ENCODE results near the gene TOMM7. TPM values are rescaled to one million over a fixed set of nuclear protein-coding genes. Genes with fewer than 3 reads are reported as not detected.

Gene TOMM7
- polyA plus RNA-seq, 2 of the 4 experiments (the other 2 are of a cell fraction) = 526 to 685 TPM

GRCh38 chr7:22810843-22811242 lies 11.8 kb downstream of the TOMM7 start:
- no peak for ATAC-seq
- Histone ChIP-seq H3K4me2 (no peak overlapping the region), H3K4me3 (no peak overlapping the region), H3K9me3 (no peaks in the 10 kb centered on the region), H3K27ac (no peak overlapping the region), H3K4me1 (peaks cover 15% of the 10 kb centered on the region)
- 100% methylated on average over 1 of the region's 1 CpG for WGBS (ENCODE audit: missing lambda C conversion rate)
- no peak for FAIRE-seq
- no peak for TF ChIP-seq CHD2 (IDR thresholded peaks at IDR 0.05; ENCODE audit: low read length, partially characterized antibody)
- TF ChIP-seq EP300 (IDR thresholded peaks at IDR 0.05) = no peak
- no peak for TF ChIP-seq HOXA7 (CRISPR knock-in tag; IDR thresholded peaks at IDR 0.05)
- no peak for TF ChIP-seq RCOR1 (IDR thresholded peaks at IDR 0.05; ENCODE audit: low read depth, low read length)
- TF ChIP-seq KDM1A (IDR thresholded peaks at IDR 0.05; ENCODE audit: low read depth) = no peak
- TF ChIP-seq CTCF (IDR thresholded peaks at IDR 0.05) = no peak
- TF ChIP-seq ZC3H11A (IDR thresholded peaks at IDR 0.05) = no peak
- no peak for TF ChIP-seq ATOH8 (CRISPR knock-in tag; IDR thresholded peaks at IDR 0.05; ENCODE audit: low read depth)
- no peak for TF ChIP-seq HDAC2 (IDR thresholded peaks at IDR 0.05)
- DNase-seq (ENCODE audit: low read depth in 1 of 2, low spot score in 1 of 2) = no peak
- ChIA-PET POLR2A (no interaction called here), CTCF (interaction anchor here (0.6 to 1.7 kb wide), 5 partner anchors 14 to 275 kb away, joined by 3 to 9 read pairs (median 4); no protein-coding TSS in a partner anchor)

GRCh38 chr7:22809902-22810642 lies 12.6 kb downstream of the TOMM7 start:
- no peak overlapping the region for H3K4me2 ChIP-seq
- TF ChIP-seq NR3C1 (IDR thresholded peaks at IDR 0.05) (no peak), EHF (CRISPR knock-in tag; IDR thresholded peaks at IDR 0.05) (no peak), RAD21 (conservative IDR thresholded peaks at IDR 0.05 in 1 of 2, IDR thresholded peaks at IDR 0.05 in 1 of 2) (no peak), ZC3H11A (IDR thresholded peaks at IDR 0.05) (no peak), JUN (IDR thresholded peaks at IDR 0.05) (no peak), NPAS2 (CRISPR knock-in tag; IDR thresholded peaks at IDR 0.05; ENCODE audit: borderline replicate concordance) (no peak), EP300 (IDR thresholded peaks at IDR 0.05) (no peak), MAFK (IDR thresholded peaks at IDR 0.05; ENCODE audit: partially characterized antibody) (no peak), EHMT2 (IDR thresholded peaks at IDR 0.05; ENCODE audit: low read depth) (no peak), SREBF2 (IDR thresholded peaks at IDR 0.05) (no peak), TP53 (CRISPR knock-in tag; IDR thresholded peaks at IDR 0.05) (no peak), TFCP2L1 (CRISPR knock-in tag; IDR thresholded peaks at IDR 0.05) (no peak), BHLHE40 (IDR thresholded peaks at IDR 0.05; ENCODE audit: low read depth, low read length) (no peak)
- 93% methylated on average over 4 of the region's 4 CpGs for WGBS (ENCODE audit: missing lambda C conversion rate)
- peaks cover 10% of the 10 kb centered on the region for H3K4me1 ChIP-seq
- CTCF ChIA-PET = interaction anchor here (0.8 to 1.7 kb wide), 6 partner anchors 14 to 257 kb away, joined by 3 to 9 read pairs (median 3); no protein-coding TSS in a partner anchor
- DNase-seq (ENCODE audit: low read depth in 1 of 2, low spot score in 1 of 2) (no peak), FAIRE-seq (no peak), ATAC-seq (no peak)
- POLR2A ChIA-PET = no interaction called here
- H3K9me3 ChIP-seq = no peaks in the 10 kb centered on the region
- H3K4me3 ChIP-seq = no peak overlapping the region
- no peak overlapping the region for H3K27ac ChIP-seq

GRCh38 chr7:22808140-22808539 lies 14.5 kb downstream of the TOMM7 start:
- ATAC-seq = peak in 1 of 2 experiments; percentile 40; a peak in 2 of 6 replicates
- no peaks in the 10 kb centered on the region for H3K9me3 ChIP-seq
- no peak overlapping the region for H3K27ac ChIP-seq
- H3K4me2 ChIP-seq = no peak overlapping the region
- no peak for DNase-seq (ENCODE audit: low read depth in 1 of 2, low spot score in 1 of 2)
- no peak overlapping the region for H3K4me3 ChIP-seq
- no peaks in the 10 kb centered on the region for H3K4me1 ChIP-seq
- WGBS (ENCODE audit: missing lambda C conversion rate) = 57% methylated on average over 6 of the region's 6 CpGs
- TF ChIP-seq HEYL (CRISPR knock-in tag; IDR thresholded peaks at IDR 0.05) (no peak), RARB (CRISPR knock-in tag; IDR thresholded peaks at IDR 0.05) (no peak), CHD2 (IDR thresholded peaks at IDR 0.05; ENCODE audit: low read length, partially characterized antibody) (no peak), CTCF (IDR thresholded peaks at IDR 0.05) (no peak), POLR2AphosphoS2 (conservative IDR thresholded peaks at IDR 0.05; ENCODE audit: low read length) (no peak), TFCP2L1 (CRISPR knock-in tag; IDR thresholded peaks at IDR 0.05) (no peak), SREBF2 (IDR thresholded peaks at IDR 0.05) (no peak), NPAS2 (CRISPR knock-in tag; IDR thresholded peaks at IDR 0.05; ENCODE audit: borderline replicate concordance) (no peak)
- POLR2A ChIA-PET = no interaction called here
- FAIRE-seq = no peak
- CTCF ChIA-PET = interaction anchor here (1.7 kb wide), 1 partner anchor 26 kb away, joined by 4 read pairs; no protein-coding TSS in a partner anchor
